HepG2 (cell line): ENCODE data around the gene DSCAML1. TPM values are rescaled to one million over a fixed set of nuclear protein-coding genes. Genes with fewer than 3 reads are reported as not detected.
"Not testable (repeated sequence)": the region's sequence is repeated elsewhere in the genome, so short reads cannot be mapped to it uniquely, and the experiment has no call there.

Source experiments
- ATAC-seq: fragments of 200-7000 bp; cut with Tn5 transposase; 3 replicates; pipeline ENCODE4 v1.9.1; 2020; ENCODE audit warnings: mild to moderate bottlenecking, moderate library complexity
- BruUV-seq: library from RNA; stranded (reverse); fragments of 400-500 nt; replicated peaks from 2 replicates; lab custom pipeline; 2021; lab: Mats Ljungman, UMichigan
- CTCF ChIA-PET: fragments of 300-600 bp; formaldehyde crosslinking; extraction: SDS; loops from one replicate; lab custom pipeline; 2021; ENCODE audit warnings: low total read pairs, inconsistent platforms, low intra/inter-chr PET ratio; lab: Yijun Ruan, JAX
- POLR2A ChIA-PET: fragments of 350-600 bp; sonication (Branson Sonifier 250); formaldehyde crosslinking; loops from one replicate; lab custom pipeline; 2020; ENCODE audit warnings: antibody characterized with exemption, inconsistent platforms; lab: Yijun Ruan, JAX
- DNase-seq: peaks from one replicate; pipeline ENCODE4 v3.0.0-alpha.2; 2015; ENCODE audit warnings: low spot score
- FAIRE-seq: peaks from 3 replicates; lab custom pipeline; 2011; peaks lifted over from hg19 to GRCh38; lab: Jason Lieb, UNC
- H2AFZ ChIP-seq: one replicate; pipeline ENCODE4 v1.6.1; 2011; ENCODE audit warnings: low read length, inconsistent platforms
- H3K27ac ChIP-seq: fragments of 300-600 bp; 3 replicates; pipeline ENCODE4 v1.8.0; 2011; ENCODE audit warnings: mixed run types, mild to moderate bottlenecking, mixed read lengths, low read length, inconsistent platforms; ENCODE audit not compliant: insufficient read depth; ENCODE audit errors: extremely low read length
- H3K27me3 ChIP-seq, 2 experiments: fragments of 200-600 bp in 1 of 2; 2 replicates in 1 of 2; 3 replicates in 1 of 2; pipeline versions ENCODE4 v1.6.0 to v1.8.0; 2011; ENCODE audit warnings: low read length in 2 of 2, mild to moderate bottlenecking in 2 of 2, moderate library complexity in 2 of 2, inconsistent platforms in 1 of 2; ENCODE audit not compliant: insufficient read depth in 2 of 2, control insufficient read depth in 1 of 2
- H3K36me3 ChIP-seq, 2 experiments: fragments of 200-600 bp in 1 of 2; replicated peaks in 1 of 2; 2 replicates in 1 of 2; 3 replicates in 1 of 2; pipeline versions ENCODE4 v1.5.1 to v1.8.0; 2011; ENCODE audit warnings: low read length in 2 of 2, inconsistent platforms in 1 of 2; ENCODE audit not compliant: insufficient read depth in 2 of 2, control insufficient read depth in 1 of 2
- H3K4me1 ChIP-seq: 2 replicates; pipeline ENCODE4 v1.5.1; 2012; ENCODE audit warnings: low read length, inconsistent platforms; ENCODE audit not compliant: insufficient read depth
- H3K4me2 ChIP-seq: 2 replicates; pipeline ENCODE4 v1.6.0; 2011; ENCODE audit warnings: low read depth, low read length, inconsistent platforms
- H3K4me3 ChIP-seq, 3 experiments: fragments of 200-600 bp in 1 of 3; sonication (generic), shearing (Covaris generic) in 1 of 3; replicated peaks in 1 of 3; 2 replicates each; pipeline ENCODE4 v1.5.1; 2011 to 2016; ENCODE audit warnings: low read length in 3 of 3, inconsistent platforms in 2 of 3, low read depth in 2 of 3, mild to moderate bottlenecking in 2 of 3, control low read depth in 1 of 3, mixed read lengths in 1 of 3; ENCODE audit not compliant: insufficient read depth in 1 of 3
- H3K79me2 ChIP-seq: one replicate; pipeline ENCODE4 v1.6.1; 2011; ENCODE audit warnings: low read length, inconsistent platforms; ENCODE audit not compliant: insufficient read depth
- H3K9ac ChIP-seq: 2 replicates; pipeline ENCODE4 v1.6.0; 2011; ENCODE audit warnings: mild to moderate bottlenecking, low read depth, low read length, inconsistent platforms; ENCODE audit not compliant: insufficient read depth
- H3K9me3 ChIP-seq: 2 replicates; pipeline ENCODE4 v1.5.1; 2012; ENCODE audit warnings: mild to moderate bottlenecking, low read length
- H4K20me1 ChIP-seq: 2 replicates; pipeline ENCODE4 v1.6.0; 2011; ENCODE audit warnings: inconsistent platforms, mild to moderate bottlenecking, low read length, moderate library complexity; ENCODE audit not compliant: insufficient read depth
- BRD4 ChIP-seq: sonication (generic); formaldehyde crosslinking; IDR thresholded peaks from 2 replicates; pipeline ENCODE4 v1.4.0; 2020; ENCODE audit warnings: missing genetic modification reagents
- HNRNPH1 ChIP-seq: fragments of 200-400 bp; formaldehyde crosslinking; optimal IDR thresholded peaks from 2 replicates; pipeline ENCODE3; 2017; ENCODE audit warnings: mild to moderate bottlenecking, low read depth, low read length
- ZNF121 ChIP-seq: sonication (generic); formaldehyde crosslinking; IDR thresholded peaks from 2 replicates; pipeline ENCODE4 v1.5.0; 2020; ENCODE audit warnings: mild to moderate bottlenecking, missing genetic modification reagents
- WGBS: methylation state at CpG from one replicate; pipeline ENCODE4 v1.1.6; 2017; ENCODE audit warnings: low lambda C conversion rate; 5-methylcytosine and 5-hydroxymethylcytosine counted together
- in situ Hi-C: cut with HindIII; loops from 2 replicates; pipeline ENCODE4 v1.10.0; 2017; ENCODE audit warnings: low pct_unique_long_range_greater_than_20kb; ENCODE audit not compliant: extremely low pct_ligation_motif_present
- intact Hi-C: fragments of 100-400 bp; cut with micrococcal nuclease; formaldehyde crosslinking; loops from one replicate; pipeline ENCODE4 v1.10.0; 2022; ENCODE audit not compliant: unreplicated experiment
- polyA plus RNA-seq, 8 experiments: library from polyadenylated mRNA; depleted of rRNA in 3 of 8; stranded (reverse) in 7 of 8; unstranded in 1 of 8; fragments of >200 nt; fragmentation: Illumina TruSeq in 4 of 8; extraction: Trizol in 4 of 8; gene quantifications; 2 replicates each; pipeline versions ENCODE4 v1.2.1 to v1.2.3, GENCODE V29; 2011 to 2016; ENCODE audit warnings: low read depth in 4 of 8, missing spikeins in 1 of 8, mixed read lengths in 1 of 8; ENCODE audit not compliant: insufficient read depth in 1 of 8
- total RNA-seq, 5 experiments: library from RNA; depleted of rRNA; stranded (reverse); fragments of >200 nt; fragmentation: Illumina TruSeq; extraction: Trizol; gene quantifications; 2 replicates each; pipeline ENCODE4 v1.2.3, GENCODE V29; 2016; ENCODE audit warnings: low read depth in 1 of 5

Gene DSCAML1
- total and polyA plus RNA-seq, 2 of the 13 experiments (the other 11 are each of a cell fraction or from before 2014, with no cell fraction given) = 0.29 to 0.40 TPM

GRCh38 chr11:117407016-117407415 is 390.0 kb downstream of the DSCAML1 start:
- Histone ChIP-seq H3K4me2 (no peak overlapping the region), H3K4me1 (peaks cover 15% of the 10 kb centered on the region), H4K20me1 (no peaks in the 10 kb centered on the region), H2AFZ (no peak overlapping the region), H3K27me3 (no peaks in the 10 kb centered on the region), H3K27ac (no peak overlapping the region), H3K9me3 (peaks cover 7% of the 10 kb centered on the region), H3K9ac (no peak overlapping the region), H3K79me2 (no peaks in the 10 kb centered on the region), H3K4me3 (no peak overlapping the region), H3K36me3 (peaks cover 1 to 4% of the 10 kb centered on the region in 2 experiments; a peak in 3 of 5 replicates)
- ChIA-PET POLR2A (no interaction called here), CTCF (no interaction called here)
- no peak for DNase-seq
- WGBS = 94% methylated on average over 6 of the region's 6 CpGs
- in situ Hi-C loops = no loop called here
- TF ChIP-seq BRD4 (CRISPR knock-in tag) = no peak
- TF ChIP-seq ZNF121 (CRISPR knock-in tag) = no peak
- no peak for TF ChIP-seq HNRNPH1
- no peak for FAIRE-seq
- BruUV-seq = no TSS peak
- no peak for ATAC-seq
- intact Hi-C loops = no loop called here

GRCh38 chr11:117405898-117406297 is 391.1 kb downstream of the DSCAML1 start:
- WGBS = 96% methylated on average over 2 of the region's 2 CpGs
- POLR2A ChIA-PET, CTCF ChIA-PET, H3K9ac ChIP-seq, H3K4me1 ChIP-seq, H4K20me1 ChIP-seq, H3K4me3 ChIP-seq, H3K36me3 ChIP-seq, H3K9me3 ChIP-seq, BruUV-seq, H3K4me2 ChIP-seq, intact Hi-C loops, DNase-seq, in situ Hi-C loops, H3K27me3 ChIP-seq, H2AFZ ChIP-seq, FAIRE-seq, H3K79me2 ChIP-seq, ATAC-seq, H3K27ac ChIP-seq: not testable (repeated sequence)

DNA sequence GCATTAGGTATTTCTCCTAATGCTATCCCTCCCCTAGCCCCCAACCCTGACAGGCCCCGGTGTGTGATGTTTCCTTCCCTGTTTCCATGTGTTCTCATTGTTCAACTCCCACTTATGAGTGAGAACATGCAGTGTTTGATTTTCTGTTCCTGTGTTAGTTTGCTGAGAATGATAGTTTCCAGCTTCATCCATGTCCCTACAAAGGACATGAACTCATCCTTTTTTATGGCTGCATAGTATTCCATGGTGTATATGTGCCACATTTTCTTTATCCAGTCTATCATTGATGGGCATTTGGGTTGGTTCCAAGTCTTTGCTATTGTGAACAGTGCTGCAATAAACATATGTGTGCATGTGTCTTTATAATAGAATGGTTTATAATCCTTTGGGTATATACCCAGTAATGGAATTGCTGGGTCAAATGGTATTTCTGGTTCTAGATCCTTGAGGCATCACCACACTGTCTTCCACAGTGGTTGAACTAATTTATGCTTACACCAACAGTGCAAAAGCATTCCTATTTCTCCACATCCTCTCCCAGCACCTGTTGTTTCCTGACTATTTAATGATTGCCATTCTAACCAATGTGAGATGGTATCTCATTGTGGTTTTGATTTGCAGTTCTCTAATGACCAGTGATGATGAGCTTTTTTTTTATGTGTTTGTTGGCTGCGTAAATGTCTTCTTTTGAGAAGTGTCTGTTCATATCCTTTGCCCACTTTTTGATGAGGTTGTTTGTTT is 397.7 kb downstream of the DSCAML1 start:
- in situ Hi-C loops, POLR2A ChIA-PET, H3K4me1 ChIP-seq, intact Hi-C loops, H3K9me3 ChIP-seq, FAIRE-seq, H3K9ac ChIP-seq, DNase-seq, CTCF ChIA-PET, H2AFZ ChIP-seq, H3K79me2 ChIP-seq, H3K27ac ChIP-seq, BruUV-seq, H3K4me2 ChIP-seq, H3K27me3 ChIP-seq, ATAC-seq, H4K20me1 ChIP-seq, H3K4me3 ChIP-seq: not testable (repeated sequence)
- WGBS = 96% methylated on average over 2 of the region's 2 CpGs
- H3K36me3 ChIP-seq = peaks cover 5 to 16% of the 10 kb centered on the region in 2 experiments

DNA sequence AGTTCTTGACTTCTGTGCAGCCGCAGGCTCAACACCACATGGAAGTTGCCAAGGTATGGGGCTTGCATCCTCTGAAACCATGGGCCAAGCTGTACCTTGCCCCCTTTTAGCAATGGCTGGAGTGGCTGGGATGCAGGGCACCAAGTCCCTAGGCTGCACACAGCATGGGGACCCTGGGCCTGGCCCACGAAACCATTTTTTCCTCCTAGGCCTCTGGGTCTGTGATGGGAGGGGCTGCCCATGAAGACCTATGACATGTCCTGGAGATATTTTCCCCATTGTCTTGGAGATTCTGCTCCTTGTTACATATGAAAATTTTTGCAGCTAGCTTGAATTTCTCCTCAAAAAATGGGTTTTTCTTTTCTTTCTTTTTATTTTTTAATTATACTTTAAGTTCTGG is 398.4 kb downstream of the DSCAML1 start:
- DNase-seq, H3K4me2 ChIP-seq, ATAC-seq, H3K4me1 ChIP-seq, FAIRE-seq, POLR2A ChIA-PET, CTCF ChIA-PET, H3K9me3 ChIP-seq, H3K27me3 ChIP-seq, in situ Hi-C loops, H4K20me1 ChIP-seq, H3K79me2 ChIP-seq, BruUV-seq, H3K4me3 ChIP-seq, H3K27ac ChIP-seq, H3K9ac ChIP-seq, intact Hi-C loops, H2AFZ ChIP-seq: not testable (repeated sequence)
- whole genome bisulfite sequencing = 100% methylated on average over 1 of the region's 2 CpGs
- peaks cover 6 to 20% of the 10 kb centered on the region in 2 experiments for H3K36me3 ChIP-seq
